SIG-M5 treated with dmso at 0.1 percent for 504 hours (cell line): ENCODE measurements around the gene CSNK1G2.

Experiments used
- DNase-seq: peaks from one replicate; lab custom pipeline; 2025; ENCODE audit not compliant: unreplicated experiment; lab: John Stamatoyannopoulos, UW

CSNK1G2 gene

DNA sequence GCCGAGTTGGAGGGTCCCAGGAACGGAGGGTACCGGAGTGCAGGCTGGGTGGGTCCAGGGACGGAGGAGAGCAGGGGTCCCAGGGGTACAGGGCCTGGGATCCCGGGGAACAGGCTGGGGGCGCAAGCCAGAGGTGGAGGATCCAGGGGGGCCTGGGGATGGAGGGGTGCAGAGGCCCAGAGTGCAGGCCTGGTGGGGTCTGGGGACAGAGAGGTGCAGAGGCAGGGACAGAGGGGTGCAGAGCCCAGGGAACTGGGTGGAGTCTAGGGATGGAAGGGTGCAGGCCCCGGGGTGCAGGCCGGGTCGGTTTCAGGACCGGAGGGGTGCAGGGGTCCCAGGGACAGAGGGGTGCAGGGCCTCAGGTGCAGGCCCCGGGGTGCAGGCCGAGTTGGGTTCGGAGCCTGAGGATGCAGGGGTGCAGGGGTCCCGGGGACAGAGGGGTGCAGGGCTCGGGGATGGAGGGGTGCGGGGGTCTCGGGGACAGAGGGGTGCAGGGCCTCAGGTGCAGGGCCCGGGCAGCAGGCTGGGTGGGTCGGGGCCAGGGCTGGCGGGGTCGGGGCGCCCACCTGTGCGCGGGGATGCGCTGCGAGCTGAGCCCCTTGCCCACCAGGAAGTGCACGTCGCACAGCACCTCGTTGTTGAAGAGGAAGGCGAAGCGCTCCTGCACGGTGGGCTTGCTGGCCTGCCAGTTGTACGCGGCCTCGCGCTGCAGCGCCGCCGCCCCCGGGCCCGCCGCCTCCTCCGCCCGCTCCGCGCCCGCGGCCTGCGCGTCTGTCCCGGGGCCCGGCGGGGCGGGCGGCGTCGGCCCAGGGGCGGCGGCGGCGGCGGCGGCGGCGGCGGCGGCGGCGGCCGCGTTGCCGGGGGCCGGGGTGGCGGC lies 74.0 kb downstream of the CSNK1G2 start:
- DNase-seq, result no peak

DNA sequence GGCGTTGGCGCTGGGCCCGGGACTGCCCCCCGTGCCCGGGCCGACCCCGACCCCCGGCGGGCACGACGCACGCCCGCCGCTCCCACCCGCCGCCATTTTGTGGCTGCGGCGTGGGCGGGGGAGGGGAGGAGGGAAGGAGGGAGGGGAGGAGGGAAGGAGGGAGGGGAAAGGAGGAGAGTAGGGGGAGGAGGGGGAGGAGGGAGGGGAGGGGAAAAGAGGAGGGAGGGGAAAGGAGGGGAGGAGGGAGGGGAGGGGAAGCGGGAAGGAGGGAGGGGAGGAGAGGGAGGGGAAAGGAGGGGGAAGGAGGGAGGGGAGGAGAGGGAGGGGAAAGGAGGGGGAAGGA lies 74.6 kb downstream of the CSNK1G2 start, which contains the start of gene BTBD2:
Gene BTBD2 (minus strand): TSS at position 107 of the 343 bp plus-strand sequence. CDS start 11 bp downstream, at position 96.
- DNase-seq, result peak; percentile 30

DNA sequence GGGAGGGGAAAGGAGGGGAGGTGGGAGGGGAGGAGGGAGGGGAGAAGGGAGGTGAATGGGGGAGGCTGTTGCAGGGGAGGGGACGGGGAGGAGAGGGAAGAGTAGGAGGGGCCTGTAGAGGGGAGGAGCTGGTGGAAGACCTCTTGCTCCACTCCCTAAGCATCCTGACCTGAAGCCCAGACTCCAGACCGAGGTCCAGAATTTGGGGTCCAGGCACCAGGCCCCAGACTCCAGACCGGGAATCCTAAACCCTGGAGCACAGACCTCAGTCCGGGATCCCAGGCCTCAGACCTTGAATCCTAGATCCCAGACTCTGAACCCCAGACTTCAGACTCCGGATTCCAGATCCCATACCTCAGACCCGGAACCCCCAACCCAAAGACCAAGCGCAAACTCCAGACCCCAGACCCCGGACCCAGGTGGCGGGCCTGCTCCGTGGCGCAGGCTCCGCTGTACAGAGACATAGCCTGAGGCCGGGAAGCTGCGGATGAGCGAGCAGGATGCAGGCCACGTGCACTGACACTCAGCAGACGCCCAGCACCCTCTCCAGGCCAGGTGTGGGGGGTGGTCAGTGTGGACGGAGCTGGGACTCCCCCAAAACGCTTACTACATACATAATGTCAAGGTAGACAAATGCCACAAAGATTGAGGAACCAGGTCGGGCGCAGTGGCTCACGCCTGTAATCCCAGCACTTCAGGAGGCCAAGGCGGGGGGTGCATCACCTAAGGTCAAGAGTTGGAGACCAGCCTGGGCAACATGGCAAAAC lies 75.3 kb downstream of the CSNK1G2 start:
- peak; percentile 58 for DNase-seq

DNA sequence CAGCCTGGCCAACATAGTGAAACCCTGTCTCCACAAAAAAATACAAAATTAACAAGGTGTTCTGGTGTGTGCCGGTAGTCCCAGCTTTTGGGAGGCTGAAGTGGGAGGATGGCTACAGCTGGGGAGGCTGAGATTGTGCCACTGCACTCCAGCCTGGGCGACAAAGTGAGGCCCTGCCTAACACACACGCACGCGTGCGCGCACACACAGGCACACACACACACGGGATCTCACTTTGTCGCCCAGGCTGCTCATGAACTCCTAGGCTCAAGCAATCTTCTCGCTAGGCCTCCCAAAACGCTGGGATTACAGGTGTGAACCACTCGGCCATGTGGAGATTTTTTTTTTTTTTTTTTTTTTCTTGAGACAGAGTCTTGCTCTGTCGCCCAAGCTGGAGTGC lies 77.8 kb downstream of the CSNK1G2 start:
- no peak for DNase-seq

DNA sequence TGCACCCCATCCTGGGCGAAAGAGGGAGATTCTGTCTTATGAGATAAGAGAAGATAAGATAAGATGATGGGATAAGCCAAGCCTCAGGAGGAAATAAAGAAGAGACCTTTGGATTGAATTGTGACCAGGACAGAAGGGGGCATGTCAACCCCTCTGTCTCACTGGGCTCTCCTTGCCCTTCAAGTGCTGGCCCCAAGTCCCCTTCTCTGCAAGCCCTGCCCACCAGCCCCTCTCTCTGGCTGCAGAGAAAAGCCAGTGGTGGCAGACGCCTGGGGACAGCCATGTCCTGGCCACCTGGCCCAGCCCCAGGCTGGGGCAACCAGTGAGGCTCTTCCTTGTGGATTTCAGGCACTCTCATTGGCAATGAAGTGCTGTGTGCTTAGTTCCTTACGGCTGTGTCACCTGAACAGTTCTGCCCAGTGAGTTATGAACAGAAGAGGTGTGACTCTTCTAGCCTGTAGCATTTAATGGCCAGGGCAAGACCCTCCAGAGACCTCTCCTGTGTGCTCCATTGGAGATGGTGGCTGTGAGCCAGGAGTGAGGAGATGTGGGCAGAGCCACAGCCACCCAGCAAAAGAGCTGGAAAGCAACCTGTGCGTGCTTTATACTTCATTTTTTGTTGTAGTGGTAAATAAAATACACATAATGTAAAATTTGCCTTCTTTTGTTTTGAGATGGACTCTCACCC lies 80.6 kb downstream of the CSNK1G2 start:
- no peak for DNase-seq

DNA sequence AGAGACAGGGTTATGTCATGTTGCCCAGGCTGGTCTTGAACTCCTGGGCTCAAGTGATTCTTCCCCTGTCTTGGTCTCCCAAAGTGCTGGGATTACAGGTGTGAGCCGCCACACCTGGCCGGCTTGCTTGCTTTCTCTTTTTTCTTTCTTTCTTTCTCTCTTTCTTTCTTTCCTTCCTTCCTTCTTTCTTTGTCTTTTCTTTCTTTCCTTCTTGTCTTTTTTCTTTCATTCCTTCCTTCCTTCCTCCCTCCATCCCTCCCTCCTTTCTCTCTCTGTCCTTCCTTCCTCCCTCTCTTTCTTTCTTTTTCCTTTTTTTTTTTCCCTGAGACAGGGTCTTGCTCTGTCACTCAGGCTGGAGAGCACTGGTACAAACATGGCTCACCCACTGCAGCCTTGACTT lies 81.3 kb downstream of the CSNK1G2 start:
- no peak for DNase-seq

DNA sequence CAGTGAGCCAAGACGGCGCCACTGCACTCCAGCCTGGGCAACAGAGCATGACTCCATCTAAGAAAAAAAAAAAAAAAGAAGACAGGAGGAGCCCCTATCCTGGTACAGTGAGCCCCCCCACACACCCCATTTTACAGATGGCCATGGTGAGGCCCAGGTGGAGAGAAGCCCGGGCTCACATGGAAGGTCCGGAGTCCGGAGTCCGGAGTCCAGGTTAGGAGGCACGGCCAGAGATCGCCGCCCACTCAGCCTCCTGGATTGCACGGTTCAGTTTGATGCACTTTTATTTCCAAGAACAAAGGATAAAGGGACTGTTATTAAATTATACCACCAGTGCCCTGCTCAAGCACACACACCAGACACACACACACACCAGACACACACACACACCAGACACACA lies 85.8 kb downstream of the CSNK1G2 start:
- no peak for DNase-seq

DNA sequence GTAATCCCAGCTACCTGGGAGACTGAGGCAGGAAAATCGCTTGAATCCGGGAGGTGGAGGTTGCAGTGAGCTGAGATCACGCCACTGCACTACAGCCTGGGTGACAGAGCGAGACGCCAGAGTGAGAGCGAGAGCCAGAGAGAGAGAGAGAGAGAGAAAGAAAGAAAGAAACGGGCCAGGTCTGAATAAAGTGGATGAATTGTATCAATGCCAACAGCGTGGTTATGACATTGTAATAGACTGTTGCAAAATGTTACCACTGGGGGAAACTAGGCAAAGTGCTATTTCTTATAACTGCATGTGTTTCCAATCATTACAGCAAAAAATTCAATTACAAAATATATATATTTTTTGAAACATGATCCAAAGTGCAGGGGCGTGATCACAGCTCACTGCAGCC lies 86.4 kb downstream of the CSNK1G2 start:
- no peak for DNase-seq
